ENCODE results near the gene A4GALT.
A peak's percentile ranks its signal among the peaks of the same experiment; 100 is the strongest.

The A4GALT gene

GRCh38 chr22:42649246-42650099 lies 71.2 kb downstream of the A4GALT start, which contains the start of gene CYB5R3:
Gene CYB5R3 (minus strand): TSS chr22:42649392. CDS start chr22:42649315, 77 bp downstream.
- TF ChIP-seq POLR2A (IDR thresholded peaks at IDR 0.05; ENCODE audit: low read depth, low read length): peak; percentile 63
- TF ChIP-seq POLR2AphosphoS5 (IDR thresholded peaks at IDR 0.05; ENCODE audit: low read depth, low read length): no peak
- TF ChIP-seq TAF1 (IDR thresholded peaks at IDR 0.05; ENCODE audit: borderline replicate concordance, low read depth, low read length): peak; percentile 51; the same call in 1 of the 2 replicates
- peak; percentile 94 for DNase-seq (ENCODE audit: insufficient read length)
- FAIRE-seq: no peak

GRCh38 chr22:42648368-42649245 lies 72.1 kb downstream of the A4GALT start:
- no peak for DNase-seq (ENCODE audit: insufficient read length)
- TF ChIP-seq TAF1 (IDR thresholded peaks at IDR 0.05; ENCODE audit: borderline replicate concordance, low read depth, low read length) (no peak), POLR2AphosphoS5 (IDR thresholded peaks at IDR 0.05; ENCODE audit: low read depth, low read length) (no peak), POLR2A (IDR thresholded peaks at IDR 0.05; ENCODE audit: low read depth, low read length) (no peak)
- FAIRE-seq: peak; percentile 86

GRCh38 chr22:42648017-42648367 lies 72.7 kb downstream of the A4GALT start:
- no peak for FAIRE-seq
- TF ChIP-seq POLR2AphosphoS5 (IDR thresholded peaks at IDR 0.05; ENCODE audit: low read depth, low read length) (no peak), POLR2A (IDR thresholded peaks at IDR 0.05; ENCODE audit: low read depth, low read length) (no peak), TAF1 (IDR thresholded peaks at IDR 0.05; ENCODE audit: borderline replicate concordance, low read depth, low read length) (no peak)
- no peak for DNase-seq (ENCODE audit: insufficient read length)

- no peak for TF ChIP-seq POLR2A (IDR thresholded peaks at IDR 0.05; ENCODE audit: low read depth, low read length)
- DNase-seq (ENCODE audit: insufficient read length) (no peak), FAIRE-seq (no peak)
These were observed 73.8 kb downstream of the A4GALT start for GRCh38 chr22:42646569-42647525.

GRCh38 chr22:42645938-42646568 lies 74.6 kb downstream of the A4GALT start:
- TF ChIP-seq POLR2AphosphoS5 (IDR thresholded peaks at IDR 0.05; ENCODE audit: low read depth, low read length): no peak
- no peak for TF ChIP-seq TAF1 (IDR thresholded peaks at IDR 0.05; ENCODE audit: borderline replicate concordance, low read depth, low read length)
- no peak for TF ChIP-seq POLR2A (IDR thresholded peaks at IDR 0.05; ENCODE audit: low read depth, low read length)
- no peak for FAIRE-seq
- DNase-seq (ENCODE audit: insufficient read length): no peak

GRCh38 chr22:42645341-42645937 lies 75.2 kb downstream of the A4GALT start:
- DNase-seq (ENCODE audit: insufficient read length) (no peak), FAIRE-seq (no peak)

GRCh38 chr22:42644422-42645340 lies 76.0 kb downstream of the A4GALT start:
- FAIRE-seq (peak; percentile 42), DNase-seq (ENCODE audit: insufficient read length) (no peak)
- TF ChIP-seq POLR2AphosphoS5 (IDR thresholded peaks at IDR 0.05; ENCODE audit: low read depth, low read length): no peak
- TF ChIP-seq POLR2A (IDR thresholded peaks at IDR 0.05; ENCODE audit: low read depth, low read length): 0 out of 2 replicates have a peak, but pooled peaks have one; percentile 2

More at GRCh38 chr22:42645341-42645937, 75.2 kb downstream of the A4GALT start:
- TF ChIP-seq POLR2A (IDR thresholded peaks at IDR 0.05; ENCODE audit: low read depth, low read length): no peak
- TF ChIP-seq TAF1 (IDR thresholded peaks at IDR 0.05; ENCODE audit: borderline replicate concordance, low read depth, low read length): no peak
- no peak for TF ChIP-seq POLR2AphosphoS5 (IDR thresholded peaks at IDR 0.05; ENCODE audit: low read depth, low read length)

- no peak for DNase-seq (ENCODE audit: insufficient read length)
- FAIRE-seq: no peak
- no peak for TF ChIP-seq POLR2AphosphoS5 (IDR thresholded peaks at IDR 0.05; ENCODE audit: low read depth, low read length)
- 0 out of 2 replicates have a peak, but pooled peaks have one; percentile 1 for TF ChIP-seq POLR2A (IDR thresholded peaks at IDR 0.05; ENCODE audit: low read depth, low read length)
These were observed 76.8 kb downstream of the A4GALT start for GRCh38 chr22:42643634-42644421.

All from GM12892 (cell line).